Adrenal gland (tissue), 5 donors: ENCODE measurements around the gene JPH2.

Experiments used
- CTCF ChIP-seq, 6 experiments: fragments of 450-650 bp in 4 of 6; fragments of 200-600 bp in 2 of 6; sonication (generic) in 1 of 6; IDR thresholded peaks; 1 replicate in 5 of 6; 2 replicates in 1 of 6; pipeline versions ENCODE4 v1.5.1 to v1.8.0; 2016 to 2021; ENCODE audit warnings: antibody characterized with exemption in 6 of 6, mild to moderate bottlenecking in 2 of 6, moderate library complexity in 1 of 6
- POLR2A ChIP-seq, 2 donors: fragments of 450-650 bp; IDR thresholded peaks; one replicate each; pipeline ENCODE4 v1.6.1; 2017; ENCODE audit warnings: antibody characterized with exemption in 2 of 2, mild to moderate bottlenecking in 2 of 2, moderate library complexity in 1 of 2
- donor health status: DM: no; HTN: no; CAD: no.

GRCh38 chr20:44200371-44200770 is 13.4 kb upstream of the JPH2 start:
- TF ChIP-seq CTCF (IDR thresholded peaks at IDR 0.05) (no peak), POLR2A (IDR thresholded peaks at IDR 0.05) (no peak)
